NCI-H2227 (cell line): ENCODE results near the gene PPY.
A peak's percentile ranks its signal among the peaks of the same experiment; 100 is the strongest.
"Not testable (repeated sequence)": the region's sequence is repeated elsewhere in the genome, so short reads cannot be mapped to it uniquely, and the experiment has no call there.

Source experiments
- DNase-seq: peaks from one replicate; lab custom pipeline; 2025; ENCODE audit not compliant: unreplicated experiment; lab: John Stamatoyannopoulos, UW

PPY gene

GRCh38 chr17:43966276-43966675 is 24.0 kb upstream of the PPY start:
- DNase-seq, result no peak

- no peak for DNase-seq
Measured at GRCh38 chr17:43962479-43962878, 20.2 kb upstream of the PPY start.

- no peak for DNase-seq
Measured at GRCh38 chr17:43961954-43962353, 19.7 kb upstream of the PPY start.

GRCh38 chr17:43961292-43961691 is 19.0 kb upstream of the PPY start:
- DNase-seq, result not testable (repeated sequence)

GRCh38 chr17:43958748-43959352 is 16.6 kb upstream of the PPY start:
- DNase-seq, result no peak

- no peak for DNase-seq
Measured at GRCh38 chr17:43956222-43956621, 13.9 kb upstream of the PPY start.

GRCh38 chr17:43953746-43954145 is 11.5 kb upstream of the PPY start, which contains the start of gene PYY:
PYY (minus strand) TSS chr17:43953940; CDS start chr17:43953483, 457 bp downstream.
- no peak for DNase-seq

GRCh38 chr17:43952724-43953666 is 10.7 kb upstream of the PPY start:
- no peak for DNase-seq

GRCh38 chr17:43952351-43952723 is 10.1 kb upstream of the PPY start:
- DNase-seq, result no peak

- DNase-seq, result no peak
Measured at GRCh38 chr17:43951750-43952149, 9.5 kb upstream of the PPY start.

GRCh38 chr17:43950554-43950953 is 8.3 kb upstream of the PPY start:
- DNase-seq, result no peak

- DNase-seq, result no peak
Measured at GRCh38 chr17:43949781-43950180, 7.5 kb upstream of the PPY start.

- DNase-seq, result no peak
Measured at GRCh38 chr17:43946781-43947180, 4.5 kb upstream of the PPY start.

GRCh38 chr17:43945074-43945829 is 3.0 kb upstream of the PPY start:
- DNase-seq, result no peak

GRCh38 chr17:43940630-43941029 is 1.6 kb downstream of the PPY start:
- peak; percentile 58 for DNase-seq

- DNase-seq, result no peak
Measured at GRCh38 chr17:43939886-43940285, 2.4 kb downstream of the PPY start.

GRCh38 chr17:43939452-43939851 is 2.8 kb downstream of the PPY start:
- DNase-seq, result not testable (repeated sequence)

- DNase-seq, result no peak
Measured at GRCh38 chr17:43938838-43939182, 3.5 kb downstream of the PPY start.

- DNase-seq, result no peak
Measured at GRCh38 chr17:43936434-43936833, 5.8 kb downstream of the PPY start.

- no peak for DNase-seq
Measured at GRCh38 chr17:43935926-43936261, 6.4 kb downstream of the PPY start.

- DNase-seq, result no peak
Measured at GRCh38 chr17:43935204-43935925, 6.9 kb downstream of the PPY start.
